ENCODE results near the gene PLA2G4E.

Gene PLA2G4E

GRCh38 chr15:41977757-41978383, 43.0 kb downstream of the PLA2G4E start:
- TF ChIP-seq POLR2A (IDR thresholded peaks at IDR 0.05; ENCODE audit: low read length): no peak
- no peak for TF ChIP-seq GATA1 (IDR thresholded peaks at IDR 0.05; ENCODE audit: low read depth, low read length)
- no peak for DNase-seq

- no peak for DNase-seq
- TF ChIP-seq GATA1 (IDR thresholded peaks at IDR 0.05; ENCODE audit: low read depth, low read length) (no peak), POLR2A (IDR thresholded peaks at IDR 0.05; ENCODE audit: low read length) (no peak)
Measured at GRCh38 chr15:41975669-41976068, 45.2 kb downstream of the PLA2G4E start.

DNA sequence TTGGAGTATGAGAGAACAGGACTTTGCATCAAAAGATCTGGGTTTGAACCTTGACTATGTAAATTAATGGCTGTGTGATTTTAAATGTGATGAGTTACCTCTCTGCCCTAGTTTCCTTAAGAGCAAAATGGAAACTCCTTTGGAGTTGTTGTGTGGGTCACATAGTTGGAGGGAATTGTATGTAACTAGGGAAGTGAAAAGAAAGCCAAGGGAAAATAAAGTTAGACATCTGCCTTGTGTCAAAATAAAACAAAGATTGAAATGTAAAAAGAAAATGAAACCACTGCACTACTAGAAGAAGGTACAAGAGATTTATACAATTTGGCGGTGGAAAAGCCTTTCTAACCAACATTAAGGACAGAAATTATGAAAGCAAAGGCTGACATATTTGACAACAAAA, 46.8 kb downstream of the PLA2G4E start:
- DNase-seq: no peak
- TF ChIP-seq POLR2A (IDR thresholded peaks at IDR 0.05; ENCODE audit: low read length) (no peak), GATA1 (IDR thresholded peaks at IDR 0.05; ENCODE audit: low read depth, low read length) (no peak)

GRCh38 chr15:41972253-41973242, 48.3 kb downstream of the PLA2G4E start, which contains the start of gene EHD4:
Gene EHD4 (minus strand): TSS chr15:41972557. CDS start chr15:41972494, 63 bp downstream.
- peak; percentile 98 to 99 for DNase-seq
- TF ChIP-seq GATA1 (IDR thresholded peaks at IDR 0.05; ENCODE audit: low read depth, low read length) (no peak), POLR2A (IDR thresholded peaks at IDR 0.05; ENCODE audit: low read length) (peak; percentile 72)

- TF ChIP-seq POLR2A (IDR thresholded peaks at IDR 0.05; ENCODE audit: low read length) (no peak), GATA1 (IDR thresholded peaks at IDR 0.05; ENCODE audit: low read depth, low read length) (no peak)
- no peak for DNase-seq
Measured at GRCh38 chr15:41971895-41972252, 49.0 kb downstream of the PLA2G4E start.

- DNase-seq: peak; percentile 47 to 51
- TF ChIP-seq GATA1 (IDR thresholded peaks at IDR 0.05; ENCODE audit: low read depth, low read length): no peak
- TF ChIP-seq POLR2A (IDR thresholded peaks at IDR 0.05; ENCODE audit: low read length): no peak
Measured at GRCh38 chr15:41971089-41971894, 49.5 kb downstream of the PLA2G4E start.

DNA sequence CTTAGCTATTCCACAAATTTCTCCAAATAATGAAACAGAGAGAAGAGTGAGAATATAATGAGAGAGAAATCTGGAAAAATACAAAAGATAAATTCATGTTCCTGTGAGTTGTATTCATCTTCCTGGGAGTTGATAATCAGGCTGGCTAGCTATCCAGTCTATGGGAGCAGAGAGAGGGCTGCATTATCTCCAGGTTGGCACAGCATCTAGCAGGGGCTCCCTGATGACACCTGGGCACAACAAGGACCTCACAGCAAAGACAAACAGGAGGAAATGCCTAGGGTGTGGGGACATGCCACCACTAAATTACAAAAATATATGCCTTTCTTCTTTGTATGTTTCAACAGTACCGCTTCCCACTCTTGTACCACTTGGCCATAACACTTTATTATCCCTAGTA, 50.4 kb downstream of the PLA2G4E start:
- TF ChIP-seq POLR2A (IDR thresholded peaks at IDR 0.05; ENCODE audit: low read length) (no peak), GATA1 (IDR thresholded peaks at IDR 0.05; ENCODE audit: low read depth, low read length) (no peak)
- no peak for DNase-seq

DNA sequence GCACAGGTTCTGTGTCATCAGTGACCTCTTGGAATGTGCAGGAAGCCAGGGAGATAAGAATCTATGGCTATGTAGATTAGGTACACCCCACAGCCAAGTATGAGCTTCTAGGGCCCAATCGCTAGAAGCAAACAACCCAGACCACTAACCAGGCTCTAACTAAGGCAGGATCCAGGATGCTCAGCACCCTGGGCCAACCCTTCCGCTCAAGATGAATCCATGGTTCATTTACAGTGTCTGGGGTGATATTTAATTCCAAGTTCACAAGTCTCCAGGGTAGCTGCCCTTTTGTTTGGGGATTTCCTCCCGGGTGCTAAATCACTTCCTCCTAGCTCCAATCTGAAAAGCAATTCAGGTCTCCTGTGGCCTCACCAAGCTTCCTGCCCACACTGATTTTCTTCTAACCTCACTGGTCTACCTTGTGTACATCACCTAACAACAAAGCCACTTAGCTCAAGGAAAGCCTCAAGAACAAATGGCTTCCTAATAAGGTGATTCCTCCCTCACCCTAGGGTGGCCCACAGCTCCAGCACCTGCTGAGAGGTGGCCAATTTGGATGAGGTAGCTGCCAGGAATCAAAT, 50.9 kb downstream of the PLA2G4E start:
- TF ChIP-seq POLR2A (IDR thresholded peaks at IDR 0.05; ENCODE audit: low read length): no peak
- TF ChIP-seq GATA1 (IDR thresholded peaks at IDR 0.05; ENCODE audit: low read depth, low read length): no peak
- DNase-seq: no peak

- TF ChIP-seq GATA1 (IDR thresholded peaks at IDR 0.05; ENCODE audit: low read depth, low read length) (no peak), POLR2A (IDR thresholded peaks at IDR 0.05; ENCODE audit: low read length) (no peak)
- no peak for DNase-seq
Measured at GRCh38 chr15:41968701-41969100, 52.1 kb downstream of the PLA2G4E start.

- DNase-seq: no peak
- no peak for TF ChIP-seq GATA1 (IDR thresholded peaks at IDR 0.05; ENCODE audit: low read depth, low read length)
- no peak for TF ChIP-seq POLR2A (IDR thresholded peaks at IDR 0.05; ENCODE audit: low read length)
Measured at GRCh38 chr15:41967506-41968206, 53.2 kb downstream of the PLA2G4E start.

- TF ChIP-seq GATA1 (IDR thresholded peaks at IDR 0.05; ENCODE audit: low read depth, low read length) (no peak), POLR2A (IDR thresholded peaks at IDR 0.05; ENCODE audit: low read length) (no peak)
Measured at GRCh38 chr15:41966920-41967465, 53.8 kb downstream of the PLA2G4E start.

DNA sequence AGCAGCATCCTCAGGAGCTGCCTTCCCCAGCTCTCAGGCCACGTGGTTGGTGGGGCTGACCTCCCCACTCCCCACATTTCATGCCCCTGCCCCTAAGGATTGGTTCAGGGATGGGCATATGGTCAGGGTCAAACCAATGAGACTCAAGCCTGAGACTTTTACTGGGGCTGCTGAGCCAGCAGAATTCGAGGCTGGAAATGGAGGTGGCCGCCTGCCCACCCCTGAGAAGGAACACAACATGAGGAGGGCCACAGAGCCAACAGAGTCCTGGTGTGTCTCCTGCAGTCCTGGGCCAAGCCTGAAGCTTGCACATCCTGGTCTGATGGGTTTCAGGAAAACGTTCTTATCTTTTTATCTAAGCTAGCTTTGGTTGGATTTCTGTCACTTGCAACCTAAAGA, 54.4 kb downstream of the PLA2G4E start:
- no peak for DNase-seq
- no peak for TF ChIP-seq GATA1 (IDR thresholded peaks at IDR 0.05; ENCODE audit: low read depth, low read length)
- TF ChIP-seq POLR2A (IDR thresholded peaks at IDR 0.05; ENCODE audit: low read length): no peak

More at GRCh38 chr15:41966920-41967465, 53.8 kb downstream of the PLA2G4E start:
- no peak for DNase-seq
